BE2C (cell line): Measurements from ENCODE around the gene HMX3.
A peak's percentile ranks its signal among the peaks of the same experiment; 100 is the strongest.

Experiments used
- DNase-seq: peaks from one replicate; pipeline ENCODE4 v3.0.0-alpha.2; 2020
- H3K27me3 ChIP-seq: fragments of 250-450 bp; sonication (Bioruptor Pico); 2 replicates; pipeline ENCODE4 v1.5.1; 2020; ENCODE audit warnings: mild to moderate bottlenecking
- H3K36me3 ChIP-seq: fragments of 250-450 bp; sonication (Bioruptor Pico); 2 replicates; pipeline ENCODE4 v1.5.1; 2020; ENCODE audit warnings: mild to moderate bottlenecking
- H3K4me1 ChIP-seq: fragments of 250-450 bp; sonication (Bioruptor Pico); 2 replicates; pipeline ENCODE4 v1.5.1; 2020
- H3K4me3 ChIP-seq: 2 replicates; pipeline ENCODE4 v1.5.1; 2011; ENCODE audit warnings: low read depth, low read length
- H3K9me3 ChIP-seq: fragments of 250-450 bp; sonication (Bioruptor Pico); 2 replicates; pipeline ENCODE4 v1.5.1; 2020
- TF ChIP-seq, protein P1 (sequence below): IDR thresholded peaks from 2 replicates; pipeline ENCODE4 v1.5.1; 2012; ENCODE audit warnings: mild to moderate bottlenecking, low read depth, low read length

The HMX3 gene

DNA sequence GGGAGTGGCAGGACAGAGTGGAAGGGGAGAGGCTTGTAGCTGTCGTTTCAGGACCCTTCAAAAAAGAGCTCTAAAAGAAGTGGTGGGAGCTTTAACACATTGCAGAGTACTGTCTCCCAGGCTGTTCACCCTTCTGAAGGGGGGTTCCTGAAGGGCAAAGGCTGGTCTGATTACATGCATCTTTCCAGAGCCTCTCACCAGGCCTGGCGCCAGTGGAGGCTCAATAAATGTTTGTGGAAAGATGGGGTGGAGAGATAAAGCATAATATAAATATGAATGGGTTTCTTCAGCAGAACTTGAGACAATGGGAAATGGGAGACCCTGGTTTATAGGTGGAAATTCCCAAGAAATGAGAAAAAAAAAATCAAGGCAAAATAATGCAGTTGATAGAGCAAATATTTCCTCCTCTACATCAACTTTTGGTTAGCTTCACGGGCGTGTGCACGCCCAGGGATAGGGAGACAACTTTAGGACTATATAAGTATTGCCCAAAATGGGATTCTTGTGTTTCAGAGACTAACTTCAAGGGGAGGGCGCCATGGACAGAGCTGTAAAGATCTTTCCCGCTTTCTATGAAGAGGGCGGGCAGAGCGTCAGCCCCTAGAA is 17.8 kb downstream of the HMX3 start:
- Histone ChIP-seq H3K4me1 (peaks cover 3% of the 10 kb centered on the region), H3K36me3 (peaks cover 37% of the 10 kb centered on the region), H3K4me3 (no peak overlapping the region), H3K27me3 (peaks cover 18% of the 10 kb centered on the region), H3K9me3 (0 out of 2 replicates have a peak, but pooled peaks cover 2% of the 10 kb centered on the region)
- TF ChIP-seq, protein P1, sequence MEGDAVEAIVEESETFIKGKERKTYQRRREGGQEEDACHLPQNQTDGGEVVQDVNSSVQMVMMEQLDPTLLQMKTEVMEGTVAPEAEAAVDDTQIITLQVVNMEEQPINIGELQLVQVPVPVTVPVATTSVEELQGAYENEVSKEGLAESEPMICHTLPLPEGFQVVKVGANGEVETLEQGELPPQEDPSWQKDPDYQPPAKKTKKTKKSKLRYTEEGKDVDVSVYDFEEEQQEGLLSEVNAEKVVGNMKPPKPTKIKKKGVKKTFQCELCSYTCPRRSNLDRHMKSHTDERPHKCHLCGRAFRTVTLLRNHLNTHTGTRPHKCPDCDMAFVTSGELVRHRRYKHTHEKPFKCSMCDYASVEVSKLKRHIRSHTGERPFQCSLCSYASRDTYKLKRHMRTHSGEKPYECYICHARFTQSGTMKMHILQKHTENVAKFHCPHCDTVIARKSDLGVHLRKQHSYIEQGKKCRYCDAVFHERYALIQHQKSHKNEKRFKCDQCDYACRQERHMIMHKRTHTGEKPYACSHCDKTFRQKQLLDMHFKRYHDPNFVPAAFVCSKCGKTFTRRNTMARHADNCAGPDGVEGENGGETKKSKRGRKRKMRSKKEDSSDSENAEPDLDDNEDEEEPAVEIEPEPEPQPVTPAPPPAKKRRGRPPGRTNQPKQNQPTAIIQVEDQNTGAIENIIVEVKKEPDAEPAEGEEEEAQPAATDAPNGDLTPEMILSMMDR: no peak
- DNase-seq: no peak

DNA sequence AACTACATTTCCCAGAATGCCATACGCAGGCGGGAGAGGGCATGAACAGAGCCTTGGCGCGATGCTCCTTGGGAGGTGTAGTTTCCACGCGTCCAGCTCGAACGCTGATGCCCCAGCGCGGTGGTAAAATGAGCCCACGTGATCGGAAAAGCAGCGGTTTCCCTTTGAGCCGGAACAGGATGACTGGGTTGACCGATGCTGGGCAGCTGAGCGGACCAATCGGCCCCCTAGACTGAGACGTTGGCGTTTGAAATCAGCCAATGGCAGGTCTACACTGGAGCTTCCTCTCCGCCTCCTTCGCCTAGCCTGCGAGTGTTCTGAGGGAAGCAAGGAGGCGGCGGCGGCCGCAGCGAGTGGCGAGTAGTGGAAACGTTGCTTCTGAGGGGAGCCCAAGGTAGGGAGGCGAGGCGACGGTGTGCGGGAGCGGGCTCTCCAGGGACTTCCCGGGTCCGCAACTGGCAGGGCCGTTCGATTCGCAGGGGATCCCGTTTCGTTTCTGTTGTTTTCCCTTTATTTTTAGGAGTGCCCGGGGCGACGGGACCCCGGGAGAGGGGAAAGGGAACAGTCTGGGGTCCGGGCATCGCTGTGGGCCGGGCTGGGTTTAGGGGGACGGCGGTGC is 18.4 kb downstream of the HMX3 start, which contains the start of gene BUB3:
BUB3 (plus strand) TSS at position 311 of the 619 bp plus-strand sequence. CDS start 516 bp downstream, outside the sequence.
- Histone ChIP-seq H3K9me3 (0 out of 2 replicates have a peak, but pooled peaks cover 2% of the 10 kb centered on the region), H3K4me1 (peaks cover 3% of the 10 kb centered on the region; the same call in 1 of the 2 replicates), H3K36me3 (peaks cover 42% of the 10 kb centered on the region), H3K4me3 (peak within 1 kb of the TSS; percentile 93), H3K27me3 (peaks cover 12% of the 10 kb centered on the region)
- TF ChIP-seq, protein P1: no peak
- peak; percentile 95 for DNase-seq

DNA sequence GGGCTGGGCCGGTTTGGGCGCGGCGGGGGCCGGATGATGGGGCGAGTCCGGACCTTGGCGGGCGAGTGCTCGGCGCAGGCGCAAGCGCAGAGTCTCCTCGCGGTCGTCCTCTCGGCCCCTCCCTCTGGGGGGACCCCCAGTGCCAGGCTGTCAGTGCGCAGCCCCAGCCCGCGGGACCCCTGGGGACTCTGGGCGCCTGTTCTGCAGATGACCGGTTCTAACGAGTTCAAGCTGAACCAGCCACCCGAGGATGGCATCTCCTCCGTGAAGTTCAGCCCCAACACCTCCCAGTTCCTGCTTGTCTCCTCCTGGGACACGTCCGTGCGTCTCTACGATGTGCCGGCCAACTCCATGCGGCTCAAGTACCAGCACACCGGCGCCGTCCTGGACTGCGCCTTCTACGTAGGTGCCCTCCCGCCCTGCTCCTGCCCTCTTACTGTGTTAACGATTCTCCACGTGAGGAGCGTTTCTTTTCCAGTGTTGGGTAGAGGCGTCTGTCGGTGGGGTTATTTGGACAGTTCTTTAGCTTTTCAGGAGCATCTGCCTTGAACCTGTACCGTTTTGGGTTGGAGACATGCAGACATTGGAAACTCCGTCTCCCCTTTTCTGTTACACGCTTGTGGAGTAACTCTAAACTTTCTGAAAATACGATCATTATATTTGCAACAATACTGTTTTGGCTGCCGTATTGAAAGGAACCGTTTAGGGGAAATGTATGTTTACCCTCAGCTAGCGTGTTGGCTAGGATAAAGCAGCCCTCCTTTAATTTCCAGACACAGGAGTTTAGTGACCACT is 19.1 kb downstream of the HMX3 start:
- H3K27me3 ChIP-seq: peaks cover 5% of the 10 kb centered on the region

DNA sequence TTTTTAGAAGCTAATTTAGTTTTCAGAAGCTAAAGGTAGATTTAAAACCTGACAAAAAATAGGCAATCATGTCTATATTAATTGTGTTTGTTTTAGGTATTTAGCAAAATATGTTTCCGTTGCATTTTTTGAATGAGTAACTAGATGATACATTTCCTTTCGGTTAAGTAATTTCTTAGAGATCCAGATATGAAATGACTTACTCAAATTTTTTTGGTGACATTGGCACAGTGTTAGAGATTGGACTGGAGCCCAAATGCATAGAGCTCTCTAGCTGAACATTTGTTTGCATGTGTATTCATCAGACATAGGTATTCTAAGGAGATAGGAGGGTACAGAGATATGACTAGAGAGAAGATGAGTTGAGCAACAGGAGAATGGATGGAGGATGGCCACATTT is 20.3 kb downstream of the HMX3 start:
- Histone ChIP-seq H3K36me3 (peaks cover 58% of the 10 kb centered on the region), H3K4me1 (peaks cover 3% of the 10 kb centered on the region; the same call in 1 of the 2 replicates), H3K27me3 (no peaks in the 10 kb centered on the region), H3K4me3 (peak overlapping the region; percentile 93), H3K9me3 (no peaks in the 10 kb centered on the region)
- DNase-seq: no peak
- TF ChIP-seq, protein P1: no peak

More for the DNA sequence above, 19.1 kb downstream of the HMX3 start:
- TF ChIP-seq, protein P1: no peak
- DNase-seq: peak; percentile 69
- no peaks in the 10 kb centered on the region for H3K9me3 ChIP-seq
- peaks cover 3% of the 10 kb centered on the region; the same call in 1 of the 2 replicates for H3K4me1 ChIP-seq
- peaks cover 47% of the 10 kb centered on the region for H3K36me3 ChIP-seq
- H3K4me3 ChIP-seq: peak overlapping the region; percentile 93

DNA sequence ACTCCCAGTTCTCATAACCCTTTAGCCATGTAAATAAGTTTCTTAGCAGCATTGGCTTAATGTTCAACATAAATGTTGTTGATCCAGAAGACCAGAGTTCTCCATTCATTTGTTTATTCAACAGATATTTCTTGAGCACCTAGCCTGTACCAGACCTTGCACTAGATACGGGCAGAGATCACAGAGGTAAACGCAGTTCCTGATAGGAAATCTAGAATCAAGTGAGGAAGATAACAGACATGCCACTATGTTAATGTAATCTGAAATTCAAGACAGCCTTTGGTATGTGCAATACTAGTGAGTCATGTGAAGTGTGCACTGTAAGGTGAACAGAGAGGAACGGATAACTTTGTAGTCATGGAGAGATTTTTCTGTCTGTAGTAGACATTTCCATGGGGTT is 21.4 kb downstream of the HMX3 start:
- Histone ChIP-seq H3K4me1 (peaks cover 3% of the 10 kb centered on the region; the same call in 1 of the 2 replicates), H3K4me3 (no peak overlapping the region), H3K9me3 (no peaks in the 10 kb centered on the region), H3K27me3 (no peaks in the 10 kb centered on the region), H3K36me3 (peaks cover 70% of the 10 kb centered on the region)
- TF ChIP-seq, protein P1: no peak
- DNase-seq: no peak
